GM19239 (cell line): Measurements from ENCODE around the gene CHSY1.
A peak's percentile ranks its signal among the peaks of the same experiment; 100 is the strongest.

ENCODE experiments used
- DNase-seq: peaks from one replicate; pipeline ENCODE4 v3.0.0; 2011; ENCODE audit warnings: low spot score; ENCODE audit not compliant: insufficient read length
- FAIRE-seq: peaks from 2 replicates; lab custom pipeline; 2011; peaks lifted over from hg19 to GRCh38; lab: Jason Lieb, UNC

CHSY1 gene

GRCh38 chr15:101159096-101159935, 92.5 kb downstream of the CHSY1 start:
- no peak for FAIRE-seq
- no peak for DNase-seq

GRCh38 chr15:101158166-101159095, 93.4 kb downstream of the CHSY1 start:
- DNase-seq (no peak), FAIRE-seq (no peak)

GRCh38 chr15:101157721-101158120, 94.1 kb downstream of the CHSY1 start:
- DNase-seq (no peak), FAIRE-seq (no peak)

- FAIRE-seq (peak; percentile 99), DNase-seq (peak; percentile 72)
Observed at GRCh38 chr15:101156509-101157159, 95.2 kb downstream of the CHSY1 start.

GRCh38 chr15:101156061-101156460, 95.8 kb downstream of the CHSY1 start:
- DNase-seq: no peak
- no peak for FAIRE-seq

GRCh38 chr15:101153801-101154656, 97.8 kb downstream of the CHSY1 start:
- DNase-seq (no peak), FAIRE-seq (no peak)

GRCh38 chr15:101152914-101153313, 98.9 kb downstream of the CHSY1 start:
- peak; percentile 39 for FAIRE-seq
- no peak for DNase-seq

- FAIRE-seq: peak; percentile 75
- no peak for DNase-seq
Observed at GRCh38 chr15:101151288-101151687, 100.6 kb downstream of the CHSY1 start.

- FAIRE-seq (no peak), DNase-seq (no peak)
Observed at GRCh38 chr15:101150723-101151040, 101.2 kb downstream of the CHSY1 start.

GRCh38 chr15:101149864-101150722, 101.8 kb downstream of the CHSY1 start:
- FAIRE-seq: no peak

GRCh38 chr15:101148881-101149664, 102.8 kb downstream of the CHSY1 start:
- DNase-seq (no peak), FAIRE-seq (no peak)

More at GRCh38 chr15:101149864-101150722, 101.8 kb downstream of the CHSY1 start:
- DNase-seq: no peak

GRCh38 chr15:101148166-101148880, 103.5 kb downstream of the CHSY1 start:
- DNase-seq (peak; percentile 35), FAIRE-seq (peak; percentile 58)

GRCh38 chr15:101147181-101147580, 104.7 kb downstream of the CHSY1 start:
- DNase-seq (no peak), FAIRE-seq (no peak)

GRCh38 chr15:101146118-101146702, 105.6 kb downstream of the CHSY1 start:
- DNase-seq: no peak

GRCh38 chr15:101145362-101145761, 106.5 kb downstream of the CHSY1 start:
- no peak for FAIRE-seq
- DNase-seq: no peak

More at GRCh38 chr15:101146118-101146702, 105.6 kb downstream of the CHSY1 start:
- no peak for FAIRE-seq

- FAIRE-seq (no peak), DNase-seq (no peak)
Observed at GRCh38 chr15:101143321-101143720, 108.5 kb downstream of the CHSY1 start.

- DNase-seq (no peak), FAIRE-seq (no peak)
Observed at GRCh38 chr15:101142711-101143110, 109.1 kb downstream of the CHSY1 start.
